GM12892 (cell line): ENCODE results near the gene DMAP1.

Source experiments
- DNase-seq: peaks from one replicate; pipeline ENCODE4 v3.0.0; 2011; ENCODE audit not compliant: insufficient read length
- FAIRE-seq: peaks from 2 replicates; lab custom pipeline; 2011; peaks lifted over from hg19 to GRCh38; lab: Jason Lieb, UNC
- POLR2A ChIP-seq: IDR thresholded peaks from 2 replicates; pipeline ENCODE4 v1.6.1; 2011; ENCODE audit warnings: low read depth, low read length, control low read depth
- POLR2AphosphoS5 ChIP-seq: IDR thresholded peaks from 2 replicates; pipeline ENCODE4 v1.6.1; 2011; ENCODE audit warnings: low read depth, low read length, control low read depth
- TAF1 ChIP-seq: IDR thresholded peaks from 2 replicates; pipeline ENCODE4 v1.6.1; 2011; ENCODE audit warnings: low read depth, mild to moderate bottlenecking, control low read depth, low read length, borderline replicate concordance

The DMAP1 gene

DNA sequence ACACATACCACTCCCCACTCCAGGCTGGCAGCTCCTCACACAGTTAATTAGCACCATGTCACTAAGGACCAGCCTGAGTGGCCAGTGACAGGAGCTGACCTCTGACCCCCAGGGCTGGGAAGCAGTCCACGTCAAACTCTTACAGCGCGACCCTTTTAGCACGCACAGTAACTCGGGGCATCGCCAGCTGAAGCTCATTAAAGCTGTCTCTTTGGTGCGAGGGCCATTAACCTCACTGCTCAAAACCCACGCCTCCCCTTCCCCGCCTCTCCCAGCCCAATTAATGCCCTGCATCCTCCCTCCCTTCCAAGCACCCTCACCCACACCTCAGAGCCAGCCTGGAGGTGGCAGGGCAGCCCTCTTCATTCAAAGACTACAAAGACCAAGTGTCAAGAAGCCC, 31.7 kb downstream of the DMAP1 start:
- DNase-seq (no peak), FAIRE-seq (no peak)
- TF ChIP-seq POLR2A (no peak), TAF1 (no peak), POLR2AphosphoS5 (no peak)

DNA sequence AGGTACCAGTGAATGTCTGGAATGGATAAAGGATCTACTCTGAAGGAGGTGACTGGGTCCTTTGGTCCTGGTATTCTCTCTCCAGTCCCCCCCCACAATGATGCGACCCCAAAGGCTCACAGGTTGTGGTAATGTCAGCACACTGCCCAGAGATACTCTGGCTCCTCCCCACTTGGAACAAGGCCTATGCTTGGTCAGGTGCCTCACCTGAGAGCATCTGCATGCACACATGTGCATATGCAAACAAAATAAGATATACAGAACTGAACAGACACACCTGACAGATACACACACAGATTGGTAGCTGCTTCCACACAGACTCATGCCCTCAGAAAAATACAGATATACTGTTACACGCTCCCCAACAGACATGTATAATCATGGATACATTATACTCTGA, 33.5 kb downstream of the DMAP1 start:
- FAIRE-seq (no peak), DNase-seq (no peak)
- TF ChIP-seq POLR2AphosphoS5 (no peak), TAF1 (no peak), POLR2A (no peak)

DNA sequence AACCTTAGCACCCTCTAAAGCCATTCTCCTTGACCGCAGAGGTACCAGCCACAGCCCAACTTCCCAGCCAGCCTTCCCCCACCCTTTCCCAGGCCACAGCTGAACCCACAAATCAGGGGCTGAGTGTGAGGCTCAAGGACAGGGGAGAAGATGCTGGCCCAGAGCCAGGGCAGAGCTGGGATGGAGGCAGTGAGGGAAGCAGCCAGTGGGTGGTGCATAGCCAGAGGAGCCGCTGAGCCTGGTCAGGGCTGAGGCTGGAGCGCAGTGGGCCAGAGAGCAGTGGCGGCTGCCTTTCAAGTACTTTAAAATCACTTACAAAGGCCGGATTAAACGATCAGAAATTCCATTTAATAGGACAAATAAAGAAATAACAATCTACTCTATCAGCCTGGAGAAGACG, 36.3 kb downstream of the DMAP1 start:
- FAIRE-seq (no peak), DNase-seq (no peak)
- TF ChIP-seq POLR2AphosphoS5: no peak
- no peak for TF ChIP-seq POLR2A
- no peak for TF ChIP-seq TAF1

DNA sequence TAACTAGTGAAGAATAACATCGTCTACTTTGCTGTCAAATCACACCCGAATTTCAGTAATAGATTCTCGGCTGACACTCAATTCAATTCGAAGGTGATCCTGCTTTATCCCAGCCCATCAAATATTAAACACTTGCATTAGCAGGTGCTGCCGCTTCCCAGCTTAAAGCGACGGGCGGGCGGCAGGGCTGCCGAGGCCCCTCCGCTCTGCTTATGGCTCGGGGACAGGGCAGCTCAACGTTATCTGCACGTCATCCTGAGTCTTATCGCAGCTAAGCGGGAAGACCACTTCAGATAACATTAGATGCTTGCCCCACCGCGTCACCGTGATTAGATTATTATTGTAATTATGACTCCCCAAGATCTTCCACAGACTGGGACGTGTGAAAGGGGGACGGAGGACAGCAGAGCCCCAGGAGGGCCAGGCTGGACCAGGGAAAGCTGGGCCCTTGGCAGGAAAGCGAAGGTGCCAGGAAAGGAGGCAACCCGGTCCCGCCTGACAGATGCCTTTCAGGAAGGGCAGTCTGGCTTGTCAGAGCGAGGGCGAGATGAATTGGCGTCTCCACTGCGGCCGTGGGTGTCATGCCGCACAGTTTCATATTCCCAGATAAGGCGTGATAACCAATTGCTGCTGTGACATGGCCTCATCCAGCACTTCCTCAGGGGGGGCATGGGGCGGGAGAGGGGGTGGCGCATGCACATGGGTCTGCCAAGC, 37.0 kb downstream of the DMAP1 start:
- DNase-seq: no peak

DNA sequence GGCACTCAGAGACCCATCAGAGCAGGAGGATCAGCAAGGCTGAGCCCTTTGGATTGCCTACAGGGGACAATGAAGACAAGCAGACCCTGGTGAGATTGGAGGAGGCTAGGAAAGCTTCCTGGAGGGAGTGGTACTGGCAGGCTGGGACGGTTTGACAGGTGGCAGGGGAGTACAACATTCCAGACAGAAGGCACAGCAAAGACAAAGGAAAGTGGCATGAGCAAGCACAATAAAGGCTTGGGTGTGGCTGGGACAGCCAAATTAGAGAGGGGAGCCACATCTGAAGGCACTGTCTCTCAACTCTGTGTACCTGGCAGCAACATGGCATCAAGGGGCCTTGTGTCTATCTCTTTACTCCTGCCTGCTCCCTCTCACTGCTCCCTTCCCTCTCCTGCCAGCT, 38.2 kb downstream of the DMAP1 start:
- DNase-seq (no peak), FAIRE-seq (no peak)
- TF ChIP-seq TAF1 (no peak), POLR2AphosphoS5 (no peak), POLR2A (no peak)

More for the DNA sequence above, 37.0 kb downstream of the DMAP1 start:
- TF ChIP-seq POLR2AphosphoS5 (no peak), TAF1 (no peak), POLR2A (no peak)
- FAIRE-seq: no peak

DNA sequence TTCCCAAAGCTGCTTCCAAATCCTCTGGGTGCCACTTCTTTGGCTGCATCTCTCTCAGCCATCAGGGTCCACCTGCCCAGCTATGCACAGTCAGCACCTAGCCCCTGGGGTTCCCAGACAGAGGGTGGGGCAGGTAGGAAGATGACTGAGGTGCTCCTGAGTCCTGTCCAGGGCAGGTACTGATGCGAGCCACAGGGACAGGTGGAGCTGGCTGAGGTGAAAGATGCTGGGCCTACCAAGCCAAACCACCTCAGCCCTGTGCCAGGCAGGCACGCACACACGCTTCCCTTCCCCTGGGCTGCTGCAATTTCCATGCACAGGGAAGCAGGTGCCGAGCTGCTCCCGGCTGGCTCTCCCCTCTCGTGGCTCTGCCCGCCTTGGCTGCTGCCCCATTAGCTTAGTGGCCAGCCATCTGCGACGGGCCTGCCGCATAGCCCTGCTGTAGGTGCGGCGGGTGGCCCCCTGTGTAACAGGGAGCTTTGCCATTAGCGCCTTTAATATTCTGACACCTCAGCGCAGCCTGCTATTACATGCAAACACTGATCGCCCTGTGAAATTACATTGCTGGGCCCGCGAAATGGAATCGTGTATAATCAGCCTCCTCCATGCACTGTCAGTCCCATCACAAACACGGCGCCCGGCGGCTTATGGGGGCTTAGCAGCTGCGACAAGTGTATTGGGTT, 38.9 kb downstream of the DMAP1 start:
- no peak for DNase-seq
- TF ChIP-seq TAF1 (no peak), POLR2AphosphoS5 (no peak), POLR2A (no peak)
- FAIRE-seq: no peak

DNA sequence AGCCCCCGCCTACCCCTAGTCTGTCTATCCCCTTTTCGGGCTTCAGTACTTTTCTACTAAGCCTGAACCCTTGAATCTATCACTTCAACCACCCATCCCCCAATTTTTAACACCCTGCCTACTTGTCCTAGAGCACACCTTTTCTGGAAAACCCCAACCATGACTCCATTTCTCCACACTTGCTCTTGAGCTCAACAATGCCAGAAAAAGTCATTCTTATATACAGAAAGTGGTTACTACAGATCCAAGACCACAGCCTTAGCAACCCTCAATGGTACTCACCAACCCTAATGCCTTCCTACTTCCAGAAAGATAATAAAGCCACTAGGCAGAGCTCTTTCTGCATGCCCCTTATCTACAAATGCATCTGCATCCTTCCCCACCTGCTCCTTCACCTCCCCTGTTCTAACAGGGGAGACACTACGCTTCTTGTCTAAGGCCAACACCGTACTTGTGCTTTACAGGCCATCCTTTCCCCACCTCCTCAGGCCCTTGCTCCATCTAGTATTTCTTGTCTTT, 41.2 kb downstream of the DMAP1 start:
- no peak for DNase-seq
- FAIRE-seq: no peak
- no peak for TF ChIP-seq POLR2AphosphoS5
- TF ChIP-seq POLR2A: no peak

DNA sequence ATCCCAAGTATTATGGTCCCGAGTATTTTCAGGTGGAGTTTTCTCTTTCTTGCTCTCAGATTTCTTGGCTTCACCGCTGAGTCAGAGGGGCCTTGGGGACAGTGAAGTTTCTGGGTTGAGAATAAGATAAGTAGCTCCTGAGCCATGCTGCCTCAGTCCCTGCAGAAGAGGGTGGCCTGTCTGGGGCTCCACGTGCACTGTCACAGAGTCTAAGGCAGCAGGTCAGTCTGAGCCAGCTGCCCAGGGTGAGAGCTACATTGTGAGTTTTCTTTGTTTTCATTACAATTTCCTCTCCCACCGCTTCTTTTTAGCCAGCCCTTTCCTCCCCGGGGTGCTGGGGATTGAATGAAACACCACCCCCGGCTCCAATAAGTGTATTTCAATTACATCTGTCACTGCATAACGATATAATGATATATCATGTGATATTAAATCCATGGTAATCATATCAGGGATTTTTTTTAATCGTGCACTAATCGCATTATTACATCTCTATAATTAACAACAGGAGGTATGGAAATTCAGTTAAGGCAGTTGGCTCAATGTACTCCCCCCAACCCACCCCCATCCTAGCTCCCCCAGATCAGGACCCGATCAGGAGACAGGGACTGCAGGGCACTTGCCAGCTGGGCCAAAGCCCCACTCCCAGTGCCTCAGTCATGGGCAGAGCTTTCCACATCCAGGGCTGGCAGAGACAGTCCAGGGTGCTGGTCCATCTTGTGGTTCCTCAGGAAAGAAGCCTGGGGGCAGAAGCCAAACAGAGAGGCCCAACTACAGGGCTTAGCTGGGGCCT, 43.7 kb downstream of the DMAP1 start:
- DNase-seq: no peak
- no peak for FAIRE-seq
- no peak for TF ChIP-seq POLR2AphosphoS5
- TF ChIP-seq POLR2A: no peak
- no peak for TF ChIP-seq TAF1

DNA sequence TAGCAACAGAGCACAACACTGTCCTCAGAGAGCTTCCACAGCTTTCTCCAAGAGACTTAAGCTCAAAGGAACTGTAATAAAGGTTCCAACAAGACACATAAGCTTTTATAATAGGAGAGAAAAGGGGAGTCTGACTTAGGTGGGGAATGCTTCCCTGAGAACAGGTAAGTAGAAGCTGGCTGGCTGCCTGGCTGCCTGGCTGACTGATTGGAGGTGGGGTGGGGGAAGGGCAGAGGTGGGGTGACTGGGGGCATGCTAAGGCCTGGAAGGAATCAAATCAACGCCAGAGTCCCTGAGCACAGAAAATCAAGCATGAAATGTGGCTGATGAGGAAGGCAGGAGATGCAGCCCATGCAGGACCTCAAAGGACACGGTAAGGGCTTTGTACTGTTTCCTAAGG, 45.8 kb downstream of the DMAP1 start:
- FAIRE-seq: no peak
- TF ChIP-seq POLR2A: no peak
- DNase-seq: no peak

DNA sequence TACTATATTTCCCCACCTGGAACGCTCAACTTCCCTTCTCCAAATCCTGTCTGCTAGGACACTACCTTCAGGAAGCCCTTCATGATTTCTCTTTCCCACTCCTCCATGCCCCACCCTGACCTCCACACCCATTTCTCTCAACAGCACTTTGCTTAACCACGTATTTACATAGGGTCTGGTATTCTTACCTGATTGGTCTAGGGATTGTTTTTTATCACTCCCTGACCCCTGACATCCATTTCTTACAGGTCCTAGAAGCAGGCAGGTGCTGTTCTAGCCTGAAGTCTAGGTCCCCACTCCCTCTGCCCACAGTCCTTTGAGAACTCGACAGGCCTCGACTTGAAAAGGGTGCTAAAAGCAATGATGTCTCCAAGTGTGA, 47.5 kb downstream of the DMAP1 start:
- TF ChIP-seq TAF1: no peak
- TF ChIP-seq POLR2A: no peak
- TF ChIP-seq POLR2AphosphoS5: no peak
- FAIRE-seq: no peak
- DNase-seq: no peak

DNA sequence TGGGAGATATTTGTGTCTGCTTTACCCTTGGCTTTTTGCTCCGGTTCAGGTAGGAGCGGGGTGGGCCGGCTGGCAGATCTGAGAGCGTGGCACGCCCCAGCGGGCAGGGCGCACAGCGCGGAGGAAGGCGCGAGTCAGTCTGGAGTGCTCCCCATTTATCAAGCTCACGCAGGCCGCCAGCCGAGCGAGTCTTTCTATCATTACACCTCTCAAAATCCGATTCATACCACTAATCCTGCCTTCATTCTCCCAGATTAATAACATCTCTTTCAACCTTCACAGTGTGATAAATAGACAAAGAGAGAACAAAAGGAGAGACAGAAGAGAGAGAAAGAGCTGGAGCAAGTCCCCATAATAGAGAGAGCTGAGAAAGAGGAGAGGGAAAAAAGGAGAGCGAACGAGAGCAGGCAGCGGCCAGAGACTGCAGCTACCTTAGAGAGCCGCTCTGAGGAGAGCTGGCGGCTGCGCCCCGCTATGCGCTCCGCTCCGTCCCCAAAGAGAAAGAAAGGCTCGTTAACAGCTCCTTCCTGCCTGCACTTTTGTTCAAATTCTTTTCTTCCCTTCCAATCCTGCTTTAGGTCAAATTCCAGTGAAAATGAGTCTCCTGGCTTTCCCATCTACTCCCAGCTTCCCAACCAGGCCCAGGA, 48.0 kb downstream of the DMAP1 start:
- DNase-seq (no peak), FAIRE-seq (no peak)
- TF ChIP-seq POLR2A (no peak), POLR2AphosphoS5 (no peak), TAF1 (no peak)

DNA sequence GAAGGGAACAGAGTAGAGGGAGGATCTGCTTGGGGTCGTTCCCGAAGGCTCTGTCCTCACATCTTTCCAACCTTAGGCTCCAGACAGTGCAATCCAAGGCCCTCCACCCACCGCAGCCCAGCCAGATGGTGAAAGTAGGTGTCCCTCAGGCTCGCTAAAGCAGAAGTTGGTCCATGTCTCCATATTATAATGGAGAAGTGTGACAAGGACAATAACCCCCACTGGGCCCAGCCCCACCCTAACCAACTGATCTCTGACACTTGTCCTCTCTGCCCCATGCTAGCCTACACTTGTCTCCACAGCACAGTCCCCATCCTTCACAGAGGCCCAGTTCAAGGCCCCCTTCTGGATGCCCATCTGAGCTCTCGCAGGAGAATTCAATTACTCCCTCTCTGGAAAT, 48.7 kb downstream of the DMAP1 start:
- FAIRE-seq (no peak), DNase-seq (no peak)
- TF ChIP-seq POLR2A (no peak), POLR2AphosphoS5 (no peak), TAF1 (no peak)
